GM12892 (cell line): ENCODE results near the gene HCN2.
A peak's percentile ranks its signal among the peaks of the same experiment; 100 is the strongest.

ENCODE experiments used
- DNase-seq: peaks from one replicate; pipeline ENCODE4 v3.0.0; 2011; ENCODE audit not compliant: insufficient read length
- FAIRE-seq: peaks from 2 replicates; lab custom pipeline; 2011; peaks lifted over from hg19 to GRCh38; lab: Jason Lieb, UNC
- POLR2A ChIP-seq: IDR thresholded peaks from 2 replicates; pipeline ENCODE4 v1.6.1; 2011; ENCODE audit warnings: low read depth, low read length, control low read depth
- POLR2AphosphoS5 ChIP-seq: IDR thresholded peaks from 2 replicates; pipeline ENCODE4 v1.6.1; 2011; ENCODE audit warnings: low read depth, low read length, control low read depth
- TAF1 ChIP-seq: IDR thresholded peaks from 2 replicates; pipeline ENCODE4 v1.6.1; 2011; ENCODE audit warnings: low read depth, mild to moderate bottlenecking, control low read depth, low read length, borderline replicate concordance

The HCN2 gene

DNA sequence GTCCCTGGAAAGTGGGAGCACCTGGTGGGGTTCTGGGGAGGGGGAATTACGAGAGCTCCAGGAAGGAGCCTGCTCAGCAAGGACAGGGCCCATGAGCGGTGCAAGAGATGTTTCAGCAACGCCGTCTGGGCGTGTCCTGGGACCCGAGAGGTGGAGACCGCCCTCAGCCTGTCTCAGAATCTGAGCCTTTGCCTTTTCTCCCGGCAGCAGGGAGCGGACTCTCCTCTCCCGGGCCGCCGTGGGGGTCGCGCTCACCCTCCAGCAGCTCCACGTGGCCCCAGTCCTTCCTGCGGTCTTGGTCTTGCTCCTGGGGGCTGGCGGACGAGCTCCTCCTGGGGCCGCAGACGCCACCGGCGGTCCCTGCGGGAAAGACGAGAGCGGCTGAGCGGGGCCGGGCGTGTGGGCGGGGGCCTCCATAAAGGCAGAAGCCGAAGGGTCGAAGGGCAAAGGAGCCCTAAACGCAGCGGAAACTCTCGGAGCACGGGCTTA lies 42.9 kb downstream of the HCN2 start:
- peak; percentile 88 for DNase-seq
- FAIRE-seq = no peak
- TF ChIP-seq POLR2AphosphoS5 (no peak), TAF1 (no peak), POLR2A (no peak)

GRCh38 chr19:633068-633785 lies 43.5 kb downstream of the HCN2 start, which contains the start of gene POLRMT:
Gene POLRMT, minus strand, starts transcription at chr19:633537. Its CDS starts 25 bp downstream, at chr19:633512.
- peak; percentile 100 for DNase-seq
- peak; percentile 96 for FAIRE-seq
- TF ChIP-seq POLR2A (peak; percentile 42; the same call in 1 of the 2 replicates), POLR2AphosphoS5 (no peak)

DNA sequence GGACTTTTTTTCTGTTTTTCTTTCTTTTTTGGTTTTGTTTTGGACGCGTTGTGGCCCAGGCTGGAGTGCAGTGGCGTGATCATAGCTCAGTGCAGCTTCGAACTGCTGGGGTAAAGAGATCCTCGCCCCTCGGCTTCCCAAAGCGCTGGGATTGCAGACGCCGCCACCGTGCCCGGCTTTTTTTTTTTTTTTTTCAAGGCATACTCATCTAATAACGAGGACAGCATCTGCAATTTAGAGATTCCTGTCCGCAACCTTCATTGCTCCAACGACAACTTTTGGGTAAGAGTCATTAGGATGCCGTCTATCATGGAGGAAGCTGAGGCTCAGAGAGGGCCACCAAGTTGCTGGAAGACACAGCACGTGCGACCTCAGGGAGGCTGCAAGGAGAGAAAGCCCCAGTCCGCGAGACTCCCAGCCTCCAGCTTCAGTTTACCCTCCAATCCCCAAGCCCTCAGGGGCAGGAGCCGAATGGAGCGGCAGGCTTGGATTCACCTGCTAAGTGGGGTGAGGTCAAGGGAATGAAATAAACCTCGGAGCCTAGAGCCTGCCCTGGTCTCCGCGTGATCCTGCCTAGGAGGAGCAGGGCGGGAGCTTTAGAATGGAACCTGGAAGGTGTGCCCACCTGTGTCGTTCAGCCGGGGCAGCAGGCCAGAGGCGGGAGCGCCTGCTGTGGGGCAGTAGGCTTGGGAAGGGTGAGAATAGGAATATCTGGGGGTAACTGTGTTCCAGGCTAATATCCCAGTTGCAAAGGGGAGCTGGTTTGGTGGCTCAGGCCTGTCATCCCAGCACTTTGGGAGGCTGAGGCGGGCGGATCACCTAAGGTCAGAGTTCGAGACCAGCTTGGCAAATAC lies 44.3 kb downstream of the HCN2 start:
- DNase-seq (no peak), FAIRE-seq (no peak)
- TF ChIP-seq TAF1 = no peak
- TF ChIP-seq POLR2A = no peak
- TF ChIP-seq POLR2AphosphoS5 = no peak

DNA sequence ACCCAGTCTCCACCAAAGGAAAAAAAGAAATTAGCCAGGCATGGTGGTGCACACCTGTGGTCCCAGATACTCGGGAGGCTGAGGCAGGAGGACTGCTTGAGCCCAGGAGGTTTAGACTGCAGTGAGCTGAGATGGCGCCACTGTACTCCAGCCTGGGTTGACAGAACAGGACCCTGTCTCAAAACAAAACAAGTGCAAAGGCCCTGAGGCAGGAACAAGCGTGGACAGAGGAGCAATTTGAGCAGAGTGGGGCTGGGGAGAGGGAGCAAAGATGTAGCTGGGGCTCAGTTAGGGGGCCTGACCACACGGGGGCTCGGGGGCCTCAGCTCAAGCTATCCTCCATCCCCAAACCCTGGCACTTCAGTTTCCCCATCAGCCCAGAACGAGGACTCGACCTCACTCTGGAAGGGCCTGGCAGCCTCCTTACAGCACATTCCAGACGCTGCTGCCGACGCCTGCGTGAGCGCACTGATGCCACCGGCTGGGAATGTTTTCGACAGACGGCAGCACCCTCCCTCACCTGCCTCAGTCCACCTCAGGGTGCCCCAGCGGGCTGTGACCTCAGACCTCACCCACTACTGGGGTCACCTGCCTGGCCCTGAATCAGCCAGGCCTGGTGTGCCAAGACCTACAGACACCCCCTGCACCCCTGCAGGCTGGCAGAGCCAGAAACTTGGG lies 45.4 kb downstream of the HCN2 start:
- TF ChIP-seq POLR2A (no peak), POLR2AphosphoS5 (no peak), TAF1 (no peak)
- DNase-seq (no peak), FAIRE-seq (no peak)

GRCh38 chr19:638906-639252 lies 49.2 kb downstream of the HCN2 start:
- TF ChIP-seq POLR2AphosphoS5 (no peak), POLR2A (no peak), TAF1 (no peak)
- FAIRE-seq (no peak), DNase-seq (no peak)

DNA sequence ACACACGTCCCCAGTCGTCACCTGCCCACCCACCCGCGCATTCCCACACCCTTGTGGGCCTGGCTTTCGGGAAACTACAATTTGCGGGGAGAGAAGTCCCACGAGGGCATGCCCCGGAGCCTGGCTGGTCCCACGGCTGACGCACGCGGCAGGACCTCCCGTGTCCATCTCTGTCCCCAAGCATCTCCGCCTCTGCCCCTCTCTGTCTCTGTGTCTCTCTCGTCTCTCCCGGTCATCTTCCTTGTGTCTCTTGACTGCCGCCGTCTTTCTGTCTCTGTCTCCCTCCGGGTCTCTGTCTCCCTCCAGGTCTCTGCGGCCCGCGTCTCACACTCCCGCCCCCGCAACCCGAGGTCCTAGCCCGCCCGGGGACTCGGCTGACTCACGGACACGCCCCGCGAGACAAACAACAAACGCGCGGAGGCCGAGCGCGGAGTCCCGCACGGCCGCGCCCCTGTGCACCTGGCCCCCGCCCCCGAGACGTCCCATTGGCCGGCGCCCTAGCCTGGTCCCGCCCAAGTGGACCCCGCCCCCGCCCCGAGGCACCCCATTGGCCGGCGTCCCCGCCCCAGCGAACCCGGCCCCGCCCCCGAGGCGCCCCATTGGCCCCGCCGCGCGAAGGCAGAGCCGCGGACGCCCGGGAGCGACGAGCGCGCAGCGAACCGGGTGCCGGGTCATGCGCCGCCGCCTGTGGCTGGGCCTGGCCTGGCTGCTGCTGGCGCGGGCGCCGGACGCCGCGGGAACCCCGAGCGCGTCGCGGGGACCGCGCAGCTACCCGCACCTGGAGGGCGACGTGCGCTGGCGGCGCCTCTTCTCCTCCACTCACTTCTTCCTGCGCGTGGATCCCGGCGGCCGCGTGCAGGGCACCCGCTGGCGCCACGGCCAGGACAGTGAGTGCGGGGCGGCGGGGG lies 49.8 kb downstream of the HCN2 start, which contains the start of gene FGF22:
TSS of gene FGF22 (plus strand) at position 627 of the 908 bp plus-strand sequence. CDS start at position 674, 47 bp downstream.
- peak; percentile 98 for DNase-seq
- FAIRE-seq = peak; percentile 83
- TF ChIP-seq POLR2A (no peak), TAF1 (no peak), POLR2AphosphoS5 (no peak)

DNA sequence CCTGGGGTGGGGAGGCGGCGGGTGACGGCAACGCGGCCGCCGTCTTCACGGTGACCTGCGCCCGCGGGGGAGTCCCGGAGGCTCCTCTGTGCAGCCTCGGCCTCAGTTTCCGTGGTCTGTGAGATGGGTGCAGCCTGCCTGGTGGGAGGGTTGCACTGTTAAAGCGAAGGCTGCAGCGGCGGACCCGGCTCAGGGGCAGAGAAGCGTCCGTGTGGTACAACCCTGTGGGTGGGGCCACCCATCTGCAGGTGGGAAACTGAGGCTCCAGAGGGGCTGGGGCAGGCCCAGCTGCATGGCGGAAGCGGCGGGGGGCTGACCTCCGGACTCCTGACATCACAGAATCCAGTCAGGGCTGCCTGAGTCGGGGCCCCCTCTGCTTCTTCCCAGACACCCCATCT lies 50.5 kb downstream of the HCN2 start:
- no peak for TF ChIP-seq TAF1
- no peak for TF ChIP-seq POLR2AphosphoS5
- TF ChIP-seq POLR2A = no peak
- no peak for FAIRE-seq
- DNase-seq = no peak

- DNase-seq = no peak
- no peak for FAIRE-seq
- TF ChIP-seq POLR2AphosphoS5 (no peak), TAF1 (no peak), POLR2A (no peak)
Observed at GRCh38 chr19:640606-641189, 51.0 kb downstream of the HCN2 start.

DNA sequence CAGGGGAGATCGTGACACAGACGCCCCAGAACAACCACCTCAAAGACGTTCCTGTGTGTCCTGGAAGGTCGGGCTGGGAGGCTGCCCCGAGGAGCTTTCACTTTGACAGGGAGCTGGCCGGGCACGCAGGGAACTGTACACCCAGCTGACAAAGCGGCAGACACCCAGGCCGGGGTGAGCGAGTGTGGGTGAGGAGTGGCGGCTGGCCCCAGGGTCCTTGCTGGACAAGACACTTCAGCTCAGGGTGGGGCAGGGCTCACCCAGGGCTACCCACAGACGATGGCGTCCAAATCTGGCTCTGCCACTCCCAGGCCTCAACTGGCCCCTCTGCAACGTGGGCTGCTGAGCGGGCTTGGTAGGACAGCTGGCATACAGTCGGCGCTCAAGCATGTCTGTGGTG lies 52.0 kb downstream of the HCN2 start:
- DNase-seq (no peak), FAIRE-seq (no peak)
- TF ChIP-seq POLR2AphosphoS5 = no peak
- no peak for TF ChIP-seq TAF1
- no peak for TF ChIP-seq POLR2A
